ENCODE results near the gene ALG14. TPM values are rescaled to one million over a fixed set of nuclear protein-coding genes. Genes with fewer than 3 reads are reported as not detected.

Gene ALG14
- total RNA-seq, 2 donors from 2014 or later, result 11.4 to 19.4 TPM

DNA sequence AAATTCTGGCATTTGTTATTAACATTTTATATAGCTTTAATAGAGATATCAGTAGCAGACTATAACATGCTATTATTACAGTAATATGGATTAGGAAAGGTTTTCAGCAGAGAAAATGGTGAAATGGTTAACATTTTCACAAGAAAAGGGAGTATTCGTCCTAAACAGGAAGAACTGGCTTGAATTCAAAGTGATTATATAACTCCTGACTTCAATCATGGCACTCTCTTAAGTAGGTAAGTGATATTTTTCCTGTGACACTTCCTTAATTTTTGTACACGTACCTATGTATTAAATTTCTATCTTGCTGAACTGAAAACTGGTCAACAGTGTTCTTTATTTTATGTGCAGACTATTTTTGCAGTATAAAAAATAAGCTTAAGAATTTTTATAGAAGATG, 77.9 kb downstream of the ALG14 start:
- Histone ChIP-seq H3K9ac (ENCODE audit: low read depth in 2 of 2, low read length in 2 of 2) (no peak overlapping the region), H3K4me1 (no peaks in the 10 kb centered on the region), H3K36me3 (no peaks in the 10 kb centered on the region), H3K27me3 (no peaks in the 10 kb centered on the region), H3K4me3 (no peak overlapping the region), H3K9me3 (no peaks in the 10 kb centered on the region), H3K27ac (no peak overlapping the region)
- TF ChIP-seq CTCF (IDR thresholded peaks at IDR 0.05), result no peak
- intact Hi-C loops (cut with DNase I), result no loop called here
- no peak for DNase-seq

GRCh38 chr1:94993931-94994645, 78.7 kb downstream of the ALG14 start:
- no peak for TF ChIP-seq CTCF (IDR thresholded peaks at IDR 0.05)
- intact Hi-C loops (cut with DNase I), result no loop called here
- H3K9me3 ChIP-seq, result no peaks in the 10 kb centered on the region
- H3K36me3 ChIP-seq, result no peaks in the 10 kb centered on the region
- H3K4me3 ChIP-seq, result no peak overlapping the region
- H3K9ac ChIP-seq (ENCODE audit: low read depth in 2 of 2, low read length in 2 of 2), result no peak overlapping the region
- H3K4me1 ChIP-seq, result no peaks in the 10 kb centered on the region
- no peaks in the 10 kb centered on the region for H3K27me3 ChIP-seq
- no peak overlapping the region for H3K27ac ChIP-seq
- no peak for DNase-seq

DNA sequence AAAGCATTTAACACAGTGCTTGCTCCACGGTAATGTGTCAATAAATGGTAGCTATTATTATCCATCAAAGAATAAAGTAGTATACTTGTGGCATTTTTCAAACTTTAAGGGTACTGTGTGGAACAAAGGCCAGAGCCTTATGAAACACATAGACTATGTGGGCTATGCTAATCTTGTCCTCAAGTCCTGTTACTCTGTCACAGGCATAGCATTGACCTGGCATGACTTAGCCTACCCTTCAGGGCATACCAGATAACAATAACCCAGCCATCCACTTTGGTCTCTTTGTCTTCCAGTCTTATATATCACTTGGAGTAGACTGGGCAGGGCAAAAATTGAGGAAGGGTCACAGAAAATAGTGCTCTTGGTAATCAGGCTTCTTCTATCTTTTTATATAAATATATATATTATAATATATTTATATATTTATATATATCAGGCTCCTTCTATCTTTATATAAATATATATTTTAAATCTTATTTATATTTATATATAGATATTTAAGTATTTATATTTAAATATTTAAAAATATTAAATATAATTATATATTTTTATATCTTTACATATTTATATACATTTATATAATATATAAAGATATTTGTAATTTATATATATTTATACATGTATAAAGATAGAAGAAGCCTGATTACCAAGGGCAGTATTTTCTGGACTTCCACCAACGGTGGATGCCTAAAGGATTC, 79.7 kb downstream of the ALG14 start:
- Histone ChIP-seq H3K27ac (no peak overlapping the region), H3K9me3 (no peaks in the 10 kb centered on the region), H3K27me3 (no peaks in the 10 kb centered on the region), H3K4me3 (no peak overlapping the region), H3K9ac (ENCODE audit: low read depth in 2 of 2, low read length in 2 of 2) (no peak overlapping the region), H3K4me1 (no peaks in the 10 kb centered on the region), H3K36me3 (no peaks in the 10 kb centered on the region)
- no peak for TF ChIP-seq CTCF (IDR thresholded peaks at IDR 0.05)
- intact Hi-C loops (cut with DNase I), result no loop called here
- DNase-seq, result no peak

GRCh38 chr1:94992161-94992560, 80.6 kb downstream of the ALG14 start:
- no peak overlapping the region for H3K4me3 ChIP-seq
- no peak overlapping the region for H3K27ac ChIP-seq
- TF ChIP-seq CTCF (IDR thresholded peaks at IDR 0.05), result no peak
- intact Hi-C loops (cut with DNase I), result no loop called here
- H3K9ac ChIP-seq (ENCODE audit: low read depth in 2 of 2, low read length in 2 of 2), result no peak overlapping the region
- no peaks in the 10 kb centered on the region for H3K9me3 ChIP-seq
- H3K4me1 ChIP-seq, result no peaks in the 10 kb centered on the region
- DNase-seq, result no peak
- H3K36me3 ChIP-seq, result no peaks in the 10 kb centered on the region
- no peaks in the 10 kb centered on the region for H3K27me3 ChIP-seq

GRCh38 chr1:94989911-94990473, 82.8 kb downstream of the ALG14 start:
- no peaks in the 10 kb centered on the region for H3K36me3 ChIP-seq
- no peak for TF ChIP-seq CTCF (IDR thresholded peaks at IDR 0.05)
- intact Hi-C loops (cut with DNase I), result no loop called here
- H3K27ac ChIP-seq, result no peak overlapping the region
- H3K9ac ChIP-seq (ENCODE audit: low read depth in 2 of 2, low read length in 2 of 2), result no peak overlapping the region
- H3K9me3 ChIP-seq, result no peaks in the 10 kb centered on the region
- H3K27me3 ChIP-seq, result no peaks in the 10 kb centered on the region
- no peaks in the 10 kb centered on the region for H3K4me1 ChIP-seq
- DNase-seq, result no peak
- H3K4me3 ChIP-seq, result no peak overlapping the region

Data from colonic mucosa (tissue), 4 donors.